Heart right ventricle (tissue), 16 donors: ENCODE measurements around the gene CTDNEP1. TPM values are rescaled to one million over a fixed set of nuclear protein-coding genes. Genes with fewer than 3 reads are reported as not detected.
A peak's percentile ranks its signal among the peaks of the same experiment; 100 is the strongest.

Experiments used
- ATAC-seq, 8 donors: fragments of 200-7000 bp; cut with Tn5 transposase; one replicate each; pipeline ENCODE4 v1.9.1; 2020; ENCODE audit warnings: mild to moderate bottlenecking in 8 of 8, moderate library complexity in 8 of 8, moderate number of reproducible peaks in 1 of 8
- DNase-seq, 2 donors: peaks; one replicate each; pipeline ENCODE4 v3.0.0-alpha.2; 2020
- H3K27ac ChIP-seq, 10 donors: fragments of 200-600 bp; sonication (generic) in 2 of 10; one replicate each; pipeline versions ENCODE4 v1.5.0 to v1.8.0; 2020 to 2022; ENCODE audit warnings: mild to moderate bottlenecking in 3 of 10
- H3K27me3 ChIP-seq, 7 donors: fragments of 200-600 bp; one replicate each; pipeline ENCODE4 v1.8.0; 2021 to 2022; ENCODE audit warnings: mild to moderate bottlenecking in 2 of 7
- H3K36me3 ChIP-seq, 9 donors: fragments of 200-600 bp; sonication (generic) in 1 of 9; one replicate each; pipeline versions ENCODE4 v1.5.0 to v1.8.0; 2020 to 2022; ENCODE audit warnings: mild to moderate bottlenecking in 2 of 9
- H3K4me1 ChIP-seq, 9 donors: fragments of 200-600 bp; sonication (generic) in 1 of 9; one replicate each; pipeline versions ENCODE4 v1.5.0 to v1.8.0; 2020 to 2022; ENCODE audit warnings: mild to moderate bottlenecking in 4 of 9
- H3K4me3 ChIP-seq, 10 donors: fragments of 200-600 bp; sonication (generic) in 2 of 10; one replicate each; pipeline versions ENCODE4 v1.5.0 to v1.8.0; 2020 to 2022; ENCODE audit warnings: mild to moderate bottlenecking in 7 of 10, moderate library complexity in 2 of 10
- H3K9me3 ChIP-seq, 11 donors: fragments of 200-600 bp in 10 of 11; sonication (generic) in 2 of 11; one replicate each; pipeline versions ENCODE4 v1.5.0 to v1.8.0; 2013 to 2022; ENCODE audit warnings: mild to moderate bottlenecking in 2 of 11, control low read depth in 1 of 11, moderate library complexity in 1 of 11
- CTCF ChIP-seq, 9 donors: fragments of 200-600 bp; sonication (generic) in 2 of 9; IDR thresholded peaks; one replicate each; pipeline versions ENCODE4 v1.5.0 to v1.8.0; 2021 to 2022; ENCODE audit warnings: antibody characterized with exemption in 9 of 9, mild to moderate bottlenecking in 5 of 9, moderate library complexity in 1 of 9
- WGBS, 2 donors: extraction: QIAGEN DNeasy Blood & Tissue Kit; methylation state at CpG; one replicate each; pipeline ENCODE4 v1.1.7; 2013; ENCODE audit warnings: inconsistent platforms in 1 of 2; 5-methylcytosine and 5-hydroxymethylcytosine counted together
- intact Hi-C, 10 donors: fragments of 100-400 bp; cut with DNase I; formaldehyde crosslinking; loops; one replicate each; pipeline versions ENCODE4 v1.11.1 to v1.14.2; 2022
- polyA plus RNA-seq, 2 donors: library from polyadenylated mRNA; stranded (reverse); fragments of 200-250 nt; gene quantifications; one replicate each; pipeline ENCODE4 v1.2.3, GENCODE V29; 2013
- total RNA-seq, 10 donors: library from RNA; stranded (reverse); fragmentation: NEBNext Ultra II Directional in 3 of 10; extraction: Animal tissue kit (Norgen Biotek cat#: 25700) in 3 of 10; gene quantifications; one replicate each; pipeline versions ENCODE4 v1.2.1 to v1.2.4, GENCODE V29; 2021 to 2023
- donor health status: Arrhythmogenic right ventricular cardiomyopathy.
- donor health status: ischemic (EF 13 %, LVEDD 7.1; RV severe dilation, severe dysfunction).
- donor health status: healthy with polysubstance abuse.
- donor health status: DM: no; HTN: yes; CAD: no.
- donor health status: DM: no; HTN: no; CAD: no.
- donor health status: ischemic (EF 25% LVEDD 6.9; RV normal size, moderate dysfunction).
- donor health status: ischemic (EF 25% LVEDD 5.7; RV mildly dilated, moderate dysfunction).
- donor health status: healthy.
- donor health status: DM: yes; HTN: yes; CAD: no.
- donor health status: Ischemic cardiomyopathy.
- donor health status: ischemic (EF 35%, LVEDD 5.7; RV mildly dilated, moderate dysfunction).
- donor health status: nonischemic (EF 11% LVEDD 7.7; RV severe dilation, severe dysfunction).
- donor health status: DM: yes; HTN: yes; CAD: no.
- donor health status: PGD.
- donor health status: ischemic (EF 29% LVEDD 5.4; RV normal size, mild dysfunction).
- donor health status: nonischemic (EF 23%, LVEDD 6.1; RV moderate dilation, normal function).

The CTDNEP1 gene
- total and polyA plus RNA-seq, 12 donors: 56.3 to 135 (median 110) TPM

GRCh38 chr17:7254511-7254910 lies 3.0 kb upstream of the CTDNEP1 start:
- 92 to 95% methylated on average over 4 of the region's 4 CpGs for WGBS, 2 donors
- Histone ChIP-seq H3K4me3 (no peak overlapping the region), H3K4me1 (peaks cover 5 to 33% (median 26%) of the 10 kb centered on the region in 9 donors), H3K27me3 (no peaks in the 10 kb centered on the region), H3K9me3 (no peaks in the 10 kb centered on the region), H3K36me3 (peaks cover 0 to 64% (median 43%) of the 10 kb centered on the region in 9 donors), H3K27ac (no peak overlapping the region)
- no peak for ATAC-seq
- intact Hi-C loops: loop anchor here in 3 of 10 donors (5.0 to 10.0 kb wide), 3 partner anchors 43 to 320 kb away; partner anchors contain the start of genes CD68 (in 1 of the 3) and SENP3 (in 1 of the 3)
- no peak for DNase-seq
- TF ChIP-seq CTCF (IDR thresholded peaks at IDR 0.05): no peak

GRCh38 chr17:7253082-7253481 lies 1.5 kb upstream of the CTDNEP1 start:
- no peak for TF ChIP-seq CTCF (IDR thresholded peaks at IDR 0.05)
- intact Hi-C loops: loop anchor here in 4 of 10 donors (2.0 to 10.0 kb wide), 5 partner anchors 28 to 322 kb away; partner anchors contain the start of genes CD68 (in 1 of the 4), SENP3 (in 1 of the 4) and SLC2A4 (in 1 of the 4)
- ATAC-seq: no peak
- Histone ChIP-seq H3K27me3 (no peaks in the 10 kb centered on the region), H3K4me1 (peaks cover 13 to 46% (median 37%) of the 10 kb centered on the region in 9 donors), H3K36me3 (peaks cover 0 to 50% (median 35%) of the 10 kb centered on the region in 9 donors), H3K9me3 (no peaks in the 10 kb centered on the region), H3K4me3 (peak overlapping the region; percentile 65 to 100 (median 90)), H3K27ac (peak overlapping the region in 9 of 10 donors; percentile 96 to 100 (median 99))
- no peak for DNase-seq
- WGBS, 2 donors: 74 to 76% methylated on average over 5 of the region's 5 CpGs

- Histone ChIP-seq H3K27ac (peak within 1 kb of the TSS; percentile 96 to 100 (median 99)), H3K4me1 (peaks cover 13 to 53% (median 41%) of the 10 kb centered on the region in 9 donors), H3K27me3 (no peaks in the 10 kb centered on the region), H3K9me3 (no peaks in the 10 kb centered on the region), H3K36me3 (peaks cover 0 to 43% (median 28%) of the 10 kb centered on the region in 9 donors), H3K4me3 (peak within 1 kb of the TSS; percentile 65 to 100 (median 90))
- ATAC-seq (peak; percentile 77 to 91 (median 84)), DNase-seq (peak; percentile 95 to 97)
- 1% methylated on average over 55 of the region's 55 CpGs for WGBS, 2 donors
- intact Hi-C loops: loop anchor here in 4 of 10 donors (2.0 to 10.0 kb wide), 5 partner anchors 28 to 322 kb away; partner anchors contain the start of genes CD68 (in 1 of the 4), SENP3 (in 1 of the 4) and SLC2A4 (in 1 of the 4)
- peak in 7 of 9 donors; percentile 12 to 59 (median 35) for TF ChIP-seq CTCF (IDR thresholded peaks at IDR 0.05)
These were observed 876 bp upstream of the CTDNEP1 start, which contains the start of gene ELP5 for GRCh38 chr17:7252176-7253043. Gene ELP5, plus strand, starts transcription at chr17:7252215. Its CDS starts 336 bp downstream, at chr17:7252551.
